HCT116 (cell line): ENCODE measurements around the gene MOSPD3.

Source experiments
- CTCF ChIP-seq, 3 experiments: fragments of 200-600 bp in 1 of 3; sonication (generic) in 1 of 3; IDR thresholded peaks in 2 of 3; conservative IDR thresholded peaks in 1 of 3; 2 replicates each; pipeline ENCODE4 v1.5.1; 2012 to 2017; ENCODE audit warnings: low read depth in 2 of 3, low read length in 2 of 3, antibody characterized with exemption in 1 of 3, borderline replicate concordance in 1 of 3, control low read depth in 1 of 3, mild to moderate bottlenecking in 1 of 3, mixed read lengths in 1 of 3, mixed run types in 1 of 3, moderate library complexity in 1 of 3; ENCODE audit not compliant: insufficient read depth in 1 of 3
- EZH2 ChIP-seq: fragments of 200-600 bp; sonication (generic); IDR thresholded peaks from 2 replicates; pipeline ENCODE4 v1.6.1; 2017; ENCODE audit warnings: antibody characterized with exemption, mixed run types
- EZH2phosphoT487 ChIP-seq: fragments of 200-600 bp; IDR thresholded peaks from 2 replicates; pipeline ENCODE4 v1.6.1; 2018; ENCODE audit warnings: antibody characterized with exemption, borderline replicate concordance
- RAD21 ChIP-seq: IDR thresholded peaks from 2 replicates; pipeline ENCODE4 v1.6.1; 2012; ENCODE audit warnings: low read depth, mild to moderate bottlenecking
- ZFX ChIP-seq: fragments of 450-650 bp; IDR thresholded peaks from 2 replicates; pipeline ENCODE4 v1.6.1; 2017

- TF ChIP-seq CTCF (IDR thresholded peaks at IDR 0.05 in 2 of 3, conservative IDR thresholded peaks at IDR 0.05 in 1 of 3; ENCODE audit: borderline replicate concordance in 1 of 3, insufficient read depth in 1 of 3, low read depth in 2 of 3, low read length in 2 of 3) (no peak), EZH2 (no peak), RAD21 (no peak), EZH2phosphoT487 (no peak), ZFX (no peak)
Observed at GRCh38 chr7:100640517-100641440, 28.4 kb downstream of the MOSPD3 start.
